Neural cell (in vitro differentiated cells): ENCODE measurements around the gene RAB3IL1. TPM values are rescaled to one million over a fixed set of nuclear protein-coding genes. Genes with fewer than 3 reads are reported as not detected.

ENCODE experiments used
- H2AFZ ChIP-seq: fragments of 200-600, 300-800 bp; sonication (generic), shearing (Covaris generic); 2 replicates; pipeline ENCODE4 v1.6.0; 2014; ENCODE audit warnings: low read depth, mild to moderate bottlenecking, antibody characterized with exemption, low read length, moderate library complexity
- H3F3A ChIP-seq: fragments of 200-600 bp; shearing (Covaris generic); 2 replicates; pipeline ENCODE4 v1.6.1; 2016; ENCODE audit warnings: mild to moderate bottlenecking, moderate library complexity, mixed read lengths, antibody characterized with exemption, low read length; ENCODE audit not compliant: insufficient read depth, poor library complexity, severe bottlenecking
- H3K27ac ChIP-seq: fragments of 200-600, 300-800 bp; sonication (generic), shearing (Covaris generic); 2 replicates; pipeline ENCODE4 v1.5.1; 2014; ENCODE audit warnings: mild to moderate bottlenecking, low read length, moderate library complexity
- H3K27me3 ChIP-seq: fragments of 300-800, 200-600 bp; sonication (generic), shearing (Covaris generic); 2 replicates; pipeline ENCODE4 v1.6.0; 2014; ENCODE audit warnings: mild to moderate bottlenecking, low read depth, low read length, moderate library complexity; ENCODE audit not compliant: insufficient read depth
- H3K36me3 ChIP-seq: fragments of 300-800, 200-600 bp; sonication (generic), shearing (Covaris generic); 2 replicates; pipeline ENCODE4 v1.5.1; 2014; ENCODE audit warnings: mild to moderate bottlenecking, antibody characterized with exemption, low read length, moderate library complexity; ENCODE audit not compliant: insufficient read depth
- H3K4me2 ChIP-seq: fragments of 300-800, 200-600 bp; sonication (generic), shearing (Covaris generic); 2 replicates; pipeline ENCODE4 v1.6.0; 2014; ENCODE audit warnings: mild to moderate bottlenecking, low read length
- H3K4me3 ChIP-seq: fragments of 300-800, 200-600 bp; sonication (generic), shearing (Covaris generic); 2 replicates; pipeline ENCODE4 v1.5.1; 2014; ENCODE audit warnings: mild to moderate bottlenecking, low read length, moderate library complexity
- H3K79me2 ChIP-seq: fragments of 200-600 bp; shearing (Covaris generic); replicated peaks from 2 replicates; pipeline ENCODE4 v1.6.0; 2014; ENCODE audit warnings: mild to moderate bottlenecking, low read length, moderate library complexity; ENCODE audit not compliant: insufficient read depth
- H3K9ac ChIP-seq: fragments of 300-800, 200-600 bp; sonication (generic), shearing (Covaris generic); 2 replicates; pipeline ENCODE4 v1.6.1; 2016; ENCODE audit warnings: mild to moderate bottlenecking, low read length, mixed read lengths
- H3K9me2 ChIP-seq: fragments of 200-600 bp; shearing (Covaris generic); 2 replicates; pipeline ENCODE4 v1.6.1; 2016; ENCODE audit warnings: mild to moderate bottlenecking, low read length, mixed read lengths; ENCODE audit not compliant: insufficient read depth
- H3K9me3 ChIP-seq: fragments of 200-600, 300-800 bp; sonication (generic), shearing (Covaris generic); 2 replicates; pipeline ENCODE4 v1.6.1; 2016; ENCODE audit warnings: mild to moderate bottlenecking, mixed run types, low read length, moderate library complexity, mixed read lengths
- H4K20me1 ChIP-seq: fragments of 200-600 bp; shearing (Covaris generic); 2 replicates; pipeline ENCODE4 v1.6.1; 2016; ENCODE audit warnings: mild to moderate bottlenecking, mixed run types; ENCODE audit not compliant: insufficient read depth
- EP300 ChIP-seq: fragments of 450-650 bp; conservative IDR thresholded peaks from 2 replicates; pipeline ENCODE4 v1.6.1; 2014; ENCODE audit warnings: antibody characterized with exemption, mild to moderate bottlenecking, moderate library complexity; ENCODE audit not compliant: poor library complexity, severe bottlenecking
- EZH2 ChIP-seq: fragments of 200-600, 300-800 bp; shearing (Covaris generic), sonication (generic); IDR thresholded peaks from 2 replicates; pipeline ENCODE4 v1.6.1; 2014; ENCODE audit warnings: antibody characterized with exemption, low read length, borderline replicate concordance, mild to moderate bottlenecking; ENCODE audit not compliant: insufficient read depth, poor library complexity, severe bottlenecking
- MXI1 ChIP-seq: fragments of 450-650 bp; conservative IDR thresholded peaks from 2 replicates; pipeline ENCODE4 v1.6.1; 2014; ENCODE audit warnings: antibody characterized with exemption, mild to moderate bottlenecking; ENCODE audit not compliant: poor library complexity, severe bottlenecking
- POLR2AphosphoS5 ChIP-seq: IDR thresholded peaks from 2 replicates; pipeline ENCODE4 v1.6.1; 2012
- RAD21 ChIP-seq: fragments of 450-650 bp; conservative IDR thresholded peaks from 2 replicates; pipeline ENCODE4 v1.6.1; 2014; ENCODE audit warnings: antibody characterized with exemption, mild to moderate bottlenecking, moderate library complexity
- SMC3 ChIP-seq: fragments of 450-650 bp; conservative IDR thresholded peaks from 2 replicates; pipeline ENCODE4 v1.6.1; 2014; ENCODE audit warnings: antibody characterized with exemption, mild to moderate bottlenecking, moderate library complexity; ENCODE audit not compliant: poor library complexity
- TAF1 ChIP-seq: IDR thresholded peaks from 2 replicates; pipeline ENCODE4 v1.6.1; 2012; ENCODE audit warnings: low read depth
- polyA plus RNA-seq: library from polyadenylated mRNA; depleted of rRNA; stranded (reverse); fragments of >200 nt; gene quantifications from 2 replicates; pipeline ENCODE4 v1.2.3, GENCODE V29; 2014
- TF ChIP-seq, protein P1 (sequence below): IDR thresholded peaks from 2 replicates; pipeline ENCODE4 v1.6.1; 2012; ENCODE audit warnings: borderline replicate concordance
- TF ChIP-seq, protein P2 (sequence below): fragments of 450-650 bp; IDR thresholded peaks from 2 replicates; pipeline ENCODE4 v1.5.1; 2014; ENCODE audit warnings: antibody characterized with exemption, mild to moderate bottlenecking, moderate library complexity; ENCODE audit not compliant: poor library complexity, severe bottlenecking

Gene RAB3IL1
- polyA plus RNA-seq, 1 donor from 2014 or later = 1.6 TPM

DNA sequence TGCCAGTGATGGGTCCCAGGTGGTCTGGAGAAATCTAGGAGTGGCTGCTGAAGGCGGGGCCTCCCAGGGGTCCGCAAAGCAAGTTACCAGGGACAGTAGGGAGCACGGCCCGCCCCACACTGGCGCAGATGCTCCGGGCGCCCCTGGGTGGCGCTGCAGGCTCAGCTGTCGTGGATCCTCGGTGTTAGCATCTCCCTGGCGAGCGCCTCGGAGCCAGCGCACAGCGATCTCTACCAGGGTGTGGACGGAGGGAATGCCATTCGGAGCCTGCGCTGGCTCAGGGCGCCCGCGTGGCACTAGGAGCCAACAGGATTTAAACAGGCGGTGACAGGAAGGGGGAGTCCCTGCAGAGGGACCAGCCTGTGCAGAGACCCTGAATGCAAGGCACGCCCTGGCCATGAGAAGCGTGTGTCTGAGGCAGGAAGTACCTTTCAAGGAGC is 46.2 kb downstream of the RAB3IL1 start:
- Histone ChIP-seq H3K9ac (no peak overlapping the region), H3K36me3 (no peaks in the 10 kb centered on the region), H3K27me3 (no peaks in the 10 kb centered on the region), H3F3A (no peaks in the 10 kb centered on the region), H3K9me2 (no peaks in the 10 kb centered on the region), H3K4me2 (no peak overlapping the region), H4K20me1 (no peaks in the 10 kb centered on the region), H3K4me3 (peak overlapping the region; percentile 17), H3K9me3 (no peaks in the 10 kb centered on the region), H3K27ac (no peak overlapping the region), H2AFZ (no peak overlapping the region), H3K79me2 (no peaks in the 10 kb centered on the region)
- peak; percentile 82 for TF ChIP-seq RAD21
- no peak for TF ChIP-seq MXI1
- peak; percentile 37 for TF ChIP-seq POLR2AphosphoS5
- TF ChIP-seq EZH2 = no peak
- TF ChIP-seq EP300 = no peak
- no peak for TF ChIP-seq TAF1
- TF ChIP-seq, protein P1, sequence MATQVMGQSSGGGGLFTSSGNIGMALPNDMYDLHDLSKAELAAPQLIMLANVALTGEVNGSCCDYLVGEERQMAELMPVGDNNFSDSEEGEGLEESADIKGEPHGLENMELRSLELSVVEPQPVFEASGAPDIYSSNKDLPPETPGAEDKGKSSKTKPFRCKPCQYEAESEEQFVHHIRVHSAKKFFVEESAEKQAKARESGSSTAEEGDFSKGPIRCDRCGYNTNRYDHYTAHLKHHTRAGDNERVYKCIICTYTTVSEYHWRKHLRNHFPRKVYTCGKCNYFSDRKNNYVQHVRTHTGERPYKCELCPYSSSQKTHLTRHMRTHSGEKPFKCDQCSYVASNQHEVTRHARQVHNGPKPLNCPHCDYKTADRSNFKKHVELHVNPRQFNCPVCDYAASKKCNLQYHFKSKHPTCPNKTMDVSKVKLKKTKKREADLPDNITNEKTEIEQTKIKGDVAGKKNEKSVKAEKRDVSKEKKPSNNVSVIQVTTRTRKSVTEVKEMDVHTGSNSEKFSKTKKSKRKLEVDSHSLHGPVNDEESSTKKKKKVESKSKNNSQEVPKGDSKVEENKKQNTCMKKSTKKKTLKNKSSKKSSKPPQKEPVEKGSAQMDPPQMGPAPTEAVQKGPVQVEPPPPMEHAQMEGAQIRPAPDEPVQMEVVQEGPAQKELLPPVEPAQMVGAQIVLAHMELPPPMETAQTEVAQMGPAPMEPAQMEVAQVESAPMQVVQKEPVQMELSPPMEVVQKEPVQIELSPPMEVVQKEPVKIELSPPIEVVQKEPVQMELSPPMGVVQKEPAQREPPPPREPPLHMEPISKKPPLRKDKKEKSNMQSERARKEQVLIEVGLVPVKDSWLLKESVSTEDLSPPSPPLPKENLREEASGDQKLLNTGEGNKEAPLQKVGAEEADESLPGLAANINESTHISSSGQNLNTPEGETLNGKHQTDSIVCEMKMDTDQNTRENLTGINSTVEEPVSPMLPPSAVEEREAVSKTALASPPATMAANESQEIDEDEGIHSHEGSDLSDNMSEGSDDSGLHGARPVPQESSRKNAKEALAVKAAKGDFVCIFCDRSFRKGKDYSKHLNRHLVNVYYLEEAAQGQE = no peak
- TF ChIP-seq SMC3 = peak; percentile 84
- TF ChIP-seq, protein P2, sequence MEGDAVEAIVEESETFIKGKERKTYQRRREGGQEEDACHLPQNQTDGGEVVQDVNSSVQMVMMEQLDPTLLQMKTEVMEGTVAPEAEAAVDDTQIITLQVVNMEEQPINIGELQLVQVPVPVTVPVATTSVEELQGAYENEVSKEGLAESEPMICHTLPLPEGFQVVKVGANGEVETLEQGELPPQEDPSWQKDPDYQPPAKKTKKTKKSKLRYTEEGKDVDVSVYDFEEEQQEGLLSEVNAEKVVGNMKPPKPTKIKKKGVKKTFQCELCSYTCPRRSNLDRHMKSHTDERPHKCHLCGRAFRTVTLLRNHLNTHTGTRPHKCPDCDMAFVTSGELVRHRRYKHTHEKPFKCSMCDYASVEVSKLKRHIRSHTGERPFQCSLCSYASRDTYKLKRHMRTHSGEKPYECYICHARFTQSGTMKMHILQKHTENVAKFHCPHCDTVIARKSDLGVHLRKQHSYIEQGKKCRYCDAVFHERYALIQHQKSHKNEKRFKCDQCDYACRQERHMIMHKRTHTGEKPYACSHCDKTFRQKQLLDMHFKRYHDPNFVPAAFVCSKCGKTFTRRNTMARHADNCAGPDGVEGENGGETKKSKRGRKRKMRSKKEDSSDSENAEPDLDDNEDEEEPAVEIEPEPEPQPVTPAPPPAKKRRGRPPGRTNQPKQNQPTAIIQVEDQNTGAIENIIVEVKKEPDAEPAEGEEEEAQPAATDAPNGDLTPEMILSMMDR = peak; percentile 84

DNA sequence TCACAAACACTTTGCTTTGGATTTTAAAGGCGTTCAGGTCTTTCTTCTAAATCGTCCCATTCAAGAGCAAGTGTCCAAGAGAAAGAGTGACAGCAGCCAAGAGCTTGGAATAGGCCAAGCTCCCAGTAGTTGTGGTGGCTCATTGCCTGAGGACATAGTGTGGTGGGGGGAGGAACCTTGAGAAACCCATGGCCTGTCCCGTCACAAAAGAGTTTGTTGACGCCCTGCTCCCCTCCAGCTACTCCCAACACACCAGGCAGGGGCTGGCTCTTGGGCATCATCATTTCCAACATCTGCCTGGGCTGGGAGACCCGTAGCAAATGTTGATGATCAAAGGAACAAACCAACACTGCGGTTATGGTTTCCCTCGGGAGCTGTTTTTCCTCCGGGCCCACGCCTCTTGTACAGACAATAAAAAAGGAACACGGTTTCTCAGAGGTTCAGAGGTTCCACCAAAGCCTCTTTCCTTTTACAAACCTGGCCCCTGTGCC is 46.8 kb downstream of the RAB3IL1 start:
- Histone ChIP-seq H3F3A (no peaks in the 10 kb centered on the region), H3K9me3 (no peaks in the 10 kb centered on the region), H3K27ac (no peak overlapping the region), H3K27me3 (no peaks in the 10 kb centered on the region), H4K20me1 (no peaks in the 10 kb centered on the region), H3K9me2 (no peaks in the 10 kb centered on the region), H3K79me2 (no peaks in the 10 kb centered on the region), H3K9ac (no peak overlapping the region), H3K4me2 (no peak overlapping the region), H3K36me3 (peaks cover under 1% of the 10 kb centered on the region), H2AFZ (no peak overlapping the region), H3K4me3 (no peak overlapping the region)
- TF ChIP-seq, protein P2 = no peak
- TF ChIP-seq MXI1 = no peak
- no peak for TF ChIP-seq RAD21
- TF ChIP-seq EP300 = no peak
- TF ChIP-seq TAF1 = no peak
- TF ChIP-seq, protein P1 = no peak
- TF ChIP-seq POLR2AphosphoS5 = no peak
- no peak for TF ChIP-seq SMC3
- no peak for TF ChIP-seq EZH2
